ENCODE results near the gene GAB2.
"Not testable (repeated sequence)": the region's sequence is repeated elsewhere in the genome, so short reads cannot be mapped to it uniquely, and the experiment has no call there.

GAB2 gene

GRCh38 chr11:78223320-78223954, 194.2 kb downstream of the GAB2 start:
- Mint-ChIP-seq H3K27me3 (ENCODE audit: low read depth) (no peaks in the 10 kb centered on the region), H3K4me3 (no peak overlapping the region), H3K36me3 (ENCODE audit: low read depth) (peaks cover 38% of the 10 kb centered on the region), H3K4me1 (peaks cover 7% of the 10 kb centered on the region), H3K27ac (no peak overlapping the region), H3K9me3 (no peaks in the 10 kb centered on the region)
- TF ChIP-seq CTCF (IDR thresholded peaks at IDR 0.05; ENCODE audit: unreplicated experiment in 3 of 3), result no peak

GRCh38 chr11:78222726-78223125, 194.9 kb downstream of the GAB2 start:
- not testable (repeated sequence) for H3K27me3 Mint-ChIP-seq (ENCODE audit: low read depth); H3K4me3 Mint-ChIP-seq

GRCh38 chr11:78221396-78222315, 196.0 kb downstream of the GAB2 start:
- H3K27me3 Mint-ChIP-seq (ENCODE audit: low read depth), result no peaks in the 10 kb centered on the region
- H3K27ac Mint-ChIP-seq, result no peak overlapping the region
- H3K4me1 Mint-ChIP-seq, result no peaks in the 10 kb centered on the region
- TF ChIP-seq CTCF (IDR thresholded peaks at IDR 0.05; ENCODE audit: unreplicated experiment in 3 of 3), result no peak
- no peak overlapping the region for H3K4me3 Mint-ChIP-seq
- H3K36me3 Mint-ChIP-seq (ENCODE audit: low read depth), result peaks cover 53% of the 10 kb centered on the region
- no peaks in the 10 kb centered on the region for H3K9me3 Mint-ChIP-seq

More at GRCh38 chr11:78222726-78223125, 194.9 kb downstream of the GAB2 start:
- not testable (repeated sequence) for H3K4me1 Mint-ChIP-seq, H3K27ac Mint-ChIP-seq, H3K9me3 Mint-ChIP-seq
- peaks cover 42% of the 10 kb centered on the region for H3K36me3 Mint-ChIP-seq (ENCODE audit: low read depth)

- no peak for TF ChIP-seq CTCF (IDR thresholded peaks at IDR 0.05; ENCODE audit: unreplicated experiment in 3 of 3)
- H3K27ac Mint-ChIP-seq, result peak overlapping the region in 1 of 3 experiments; percentile 19
- H3K27me3 Mint-ChIP-seq (ENCODE audit: low read depth), result no peaks in the 10 kb centered on the region
- no peaks in the 10 kb centered on the region for H3K4me1 Mint-ChIP-seq
- H3K36me3 Mint-ChIP-seq (ENCODE audit: low read depth), result peaks cover 52% of the 10 kb centered on the region
- no peak overlapping the region for H3K4me3 Mint-ChIP-seq
- no peaks in the 10 kb centered on the region for H3K9me3 Mint-ChIP-seq
These were observed 197.1 kb downstream of the GAB2 start for GRCh38 chr11:78220218-78221157.

GRCh38 chr11:78219493-78220217, 198.0 kb downstream of the GAB2 start:
- Mint-ChIP-seq H3K9me3 (no peaks in the 10 kb centered on the region), H3K36me3 (ENCODE audit: low read depth) (peaks cover 47% of the 10 kb centered on the region), H3K4me1 (no peaks in the 10 kb centered on the region), H3K4me3 (no peak overlapping the region), H3K27me3 (ENCODE audit: low read depth) (no peaks in the 10 kb centered on the region), H3K27ac (no peak overlapping the region)
- TF ChIP-seq CTCF (IDR thresholded peaks at IDR 0.05; ENCODE audit: unreplicated experiment in 3 of 3), result no peak

All from nephron (organoid).